Stimulated activated CD8-positive, alpha-beta memory T cell treated with anti-CD3 and anti-CD28 coated beads, Interleukin-15, amount 100 ng/mL, for 1 hour (primary cell): ENCODE measurements around the gene ZNF70.
"Not testable (repeated sequence)": the region's sequence is repeated elsewhere in the genome, so short reads cannot be mapped to it uniquely, and the experiment has no call there.

Experiments
- DNase-seq: peaks from one replicate; pipeline ENCODE4 v3.0.0-alpha.2; 2020; ENCODE audit warnings: low read depth

ZNF70 gene

GRCh38 chr22:23756891-23757290, 6.0 kb upstream of the ZNF70 start:
- no peak for DNase-seq

DNA sequence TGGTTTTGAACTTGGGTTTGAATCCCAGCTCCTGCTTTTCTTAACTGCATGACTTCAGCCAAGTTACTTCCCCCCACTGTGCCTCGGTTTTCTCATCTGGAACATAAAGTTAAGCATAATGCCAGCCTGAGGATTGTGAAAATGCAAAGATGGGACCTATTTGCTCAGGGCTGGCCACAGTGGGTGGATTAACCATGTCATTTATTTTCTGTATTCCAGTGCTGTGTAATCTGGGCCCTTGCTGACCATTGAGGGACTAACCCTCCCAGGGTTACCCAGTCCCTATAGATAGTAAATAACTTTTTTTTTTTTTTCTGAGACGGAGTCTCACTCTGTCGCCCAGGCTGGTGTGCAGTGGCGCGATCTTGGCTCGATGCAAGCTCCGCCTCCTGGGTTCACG, 4.8 kb upstream of the ZNF70 start:
- DNase-seq = no peak

GRCh38 chr22:23754980-23755636, 4.2 kb upstream of the ZNF70 start:
- no peak for DNase-seq

GRCh38 chr22:23754220-23754919, 3.5 kb upstream of the ZNF70 start, which contains the start of gene VPREB3:
Gene VPREB3, minus strand, starts transcription at chr22:23754425. Its CDS starts 62 bp downstream, at chr22:23754363.
- DNase-seq = no peak

- DNase-seq = no peak
Observed at GRCh38 chr22:23753385-23753784, 2.5 kb upstream of the ZNF70 start.

DNA sequence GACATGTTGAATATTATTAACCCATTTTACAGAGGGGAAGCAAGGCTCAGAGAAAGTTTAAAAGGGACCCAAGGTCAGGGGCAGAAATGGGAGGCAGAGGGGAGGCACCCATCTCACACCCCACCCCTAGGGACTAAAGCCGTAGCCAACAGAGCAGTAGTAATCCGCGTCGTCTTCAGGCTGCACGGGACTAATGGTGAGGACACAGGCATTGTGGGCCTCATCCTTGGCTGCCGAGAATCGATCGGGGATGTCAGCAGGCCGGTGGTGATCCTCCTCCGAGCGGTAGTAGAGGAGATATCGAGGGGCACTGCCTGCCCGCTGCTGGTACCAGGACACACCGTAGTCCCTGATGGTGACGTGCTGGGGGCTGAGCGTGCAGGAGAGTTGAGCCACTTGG, 1.8 kb upstream of the ZNF70 start:
- DNase-seq = no peak

GRCh38 chr22:23752090-23752691, 1.3 kb upstream of the ZNF70 start:
- no peak for DNase-seq

DNA sequence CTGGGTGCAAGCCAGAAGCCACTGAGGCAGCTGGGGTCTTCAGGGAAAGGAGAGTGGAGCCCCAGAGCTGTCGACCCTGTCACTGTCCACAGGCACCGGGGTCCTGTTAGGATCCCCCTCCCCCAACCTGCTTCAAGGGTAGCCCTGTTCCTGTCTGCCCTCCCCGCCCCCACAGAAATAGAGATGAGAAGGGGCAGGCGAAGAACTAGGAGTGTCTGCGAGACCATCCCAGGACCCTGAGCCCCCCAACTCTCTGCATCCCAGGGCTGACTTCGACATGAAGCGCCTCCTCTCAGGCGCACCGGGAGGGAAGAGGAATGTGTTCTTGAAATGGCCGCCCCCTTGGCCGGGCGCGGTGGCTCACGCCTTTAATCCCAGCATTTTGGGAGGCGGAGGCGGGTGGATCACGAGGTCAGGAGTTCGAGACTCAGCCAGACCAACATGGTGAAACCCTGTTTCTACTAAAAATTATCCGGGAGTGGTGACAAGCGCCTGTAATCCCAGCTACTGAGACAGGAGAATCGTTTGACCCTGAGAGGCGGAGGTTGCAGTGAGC, 607 bp upstream of the ZNF70 start:
- no peak for DNase-seq

- no peak for DNase-seq
Observed at GRCh38 chr22:23750367-23750713, 572 bp downstream of the ZNF70 start.

GRCh38 chr22:23749841-23750301, 1.0 kb downstream of the ZNF70 start:
- no peak for DNase-seq

GRCh38 chr22:23745791-23746190, 5.1 kb downstream of the ZNF70 start:
- DNase-seq = no peak

GRCh38 chr22:23744485-23744884, 6.4 kb downstream of the ZNF70 start:
- no peak for DNase-seq

GRCh38 chr22:23744001-23744400, 6.9 kb downstream of the ZNF70 start:
- no peak for DNase-seq

DNA sequence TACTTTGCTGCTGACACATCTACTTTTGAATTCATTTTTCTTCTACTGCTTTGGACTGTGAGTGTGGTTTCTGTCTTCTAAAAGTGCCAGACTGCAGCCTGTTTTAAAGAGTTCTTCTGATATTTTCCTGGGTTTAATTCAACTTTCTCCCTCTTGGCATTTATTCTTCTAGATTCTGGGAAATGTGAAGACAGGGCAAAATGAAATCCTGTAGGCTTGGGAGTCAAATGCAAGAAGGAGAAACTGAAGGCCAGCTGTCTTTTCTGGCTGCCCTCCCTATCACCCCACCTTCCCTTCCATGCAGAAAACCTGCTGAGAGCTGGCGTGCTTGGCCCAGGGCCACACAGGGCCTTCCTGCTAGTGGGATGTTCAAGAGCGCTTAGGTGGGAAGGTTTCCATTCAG, 7.6 kb downstream of the ZNF70 start:
- DNase-seq = no peak

GRCh38 chr22:23742505-23743264, 8.2 kb downstream of the ZNF70 start:
- no peak for DNase-seq

GRCh38 chr22:23737696-23738095, 13.2 kb downstream of the ZNF70 start:
- no peak for DNase-seq

DNA sequence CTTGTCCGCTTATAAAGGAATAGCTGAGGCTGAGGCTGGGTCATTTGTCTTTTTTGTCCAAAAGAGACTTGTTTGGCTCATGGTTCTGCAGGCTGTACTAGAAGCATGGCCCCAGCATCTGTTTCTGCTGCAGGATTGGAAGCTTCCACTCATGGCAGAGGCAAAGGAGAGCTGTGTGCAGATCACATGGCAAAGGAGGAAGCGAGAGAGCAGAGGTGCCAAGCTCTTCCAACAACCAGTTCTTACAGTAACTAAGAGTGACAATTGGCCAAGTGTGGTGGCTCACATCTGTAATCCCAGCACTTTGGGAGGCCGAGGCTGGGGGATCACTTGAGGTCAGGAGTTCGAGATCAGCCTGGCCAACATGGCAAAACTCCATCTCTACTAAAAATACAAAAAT, 22.8 kb downstream of the ZNF70 start:
- not testable (repeated sequence) for DNase-seq

DNA sequence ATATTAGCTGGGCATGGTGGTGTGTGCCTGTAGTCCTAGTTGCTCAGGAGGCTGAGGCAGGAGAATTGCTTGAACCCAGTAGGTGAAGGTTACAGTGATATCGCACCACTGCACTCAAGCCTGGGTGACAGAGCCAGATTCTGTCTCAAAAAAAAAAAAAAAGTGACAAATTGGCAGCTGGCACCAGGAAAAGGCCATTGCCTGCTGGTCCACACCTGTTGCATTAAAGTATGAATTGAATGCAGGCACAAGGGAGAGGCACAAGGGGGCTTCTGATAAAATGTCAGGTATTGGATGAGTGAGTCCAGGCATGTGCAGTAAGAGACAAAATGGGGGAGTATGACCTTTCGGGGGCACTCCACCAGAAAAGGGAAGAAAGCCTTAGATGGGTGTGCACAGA, 28.2 kb downstream of the ZNF70 start:
- no peak for DNase-seq

DNA sequence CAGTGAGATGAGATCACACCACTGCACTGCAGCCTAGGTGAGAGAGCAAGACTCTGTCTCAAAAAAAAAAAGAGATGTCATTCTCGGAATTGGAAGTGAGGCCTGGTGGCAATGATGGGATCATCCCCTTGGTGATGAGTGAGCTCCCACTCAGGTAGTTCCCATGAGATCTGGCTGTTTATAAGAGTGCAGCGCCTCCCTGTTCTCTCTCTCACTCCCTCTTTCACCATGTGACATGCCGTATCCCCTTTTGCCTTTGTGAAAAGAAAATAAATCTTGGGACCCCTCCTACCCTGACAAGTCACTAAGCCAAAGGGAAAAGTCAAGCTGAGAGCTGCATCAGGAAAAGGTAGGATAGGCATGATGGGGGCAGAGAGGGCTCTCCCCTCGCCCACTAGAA, 28.8 kb downstream of the ZNF70 start:
- DNase-seq = no peak

- DNase-seq = no peak
Observed at GRCh38 chr22:23720855-23721254, 30.1 kb downstream of the ZNF70 start.

DNA sequence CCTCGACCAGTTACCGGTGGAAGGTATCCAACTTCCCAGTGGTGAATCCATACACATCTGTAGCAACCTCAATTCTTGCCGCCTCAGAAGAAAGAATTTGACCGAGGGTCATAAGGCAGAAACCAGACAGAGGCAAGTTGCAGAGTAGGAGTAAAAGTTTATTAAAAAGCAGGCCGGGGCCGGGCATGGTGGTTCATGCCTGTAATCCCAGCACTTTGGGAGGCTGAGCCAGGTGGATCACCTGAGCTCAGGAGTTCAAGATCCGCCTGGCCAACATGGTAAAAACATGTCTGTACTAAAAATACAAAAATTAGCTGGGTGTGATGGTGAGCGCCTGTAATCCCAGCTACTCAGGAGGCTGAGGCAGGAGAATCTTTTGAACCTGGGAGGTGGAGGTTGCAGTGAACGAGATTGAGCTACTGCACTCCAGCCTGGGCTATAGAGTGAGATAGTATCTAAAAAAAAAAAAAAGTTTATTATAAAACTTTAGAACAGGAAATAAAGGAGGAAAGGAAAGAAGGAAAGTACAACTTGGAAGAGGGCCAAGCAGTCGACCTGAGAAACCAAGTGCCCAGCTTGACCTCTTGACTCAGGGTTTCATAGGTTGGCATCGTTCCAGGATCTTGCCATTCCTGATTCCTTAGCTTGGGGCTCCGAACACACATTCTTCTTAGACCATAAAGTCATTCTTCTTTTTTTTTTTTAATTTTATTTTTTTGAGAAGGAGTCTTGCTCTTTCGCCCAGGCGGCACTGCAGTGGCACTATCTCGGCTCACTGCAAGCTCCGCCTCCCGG, 32.3 kb downstream of the ZNF70 start:
- no peak for DNase-seq
